GM12878 (cell line): ENCODE data around the gene NOSTRIN. TPM values are rescaled to one million over a fixed set of nuclear protein-coding genes. Genes with fewer than 3 reads are reported as not detected.

Experiments used
- CBX5 ChIP-seq: sonication (generic); IDR thresholded peaks from 2 replicates; pipeline ENCODE4 v1.6.1; 2016; ENCODE audit warnings: low read depth, moderate library complexity, mild to moderate bottlenecking, inconsistent platforms
- CHD2 ChIP-seq: IDR thresholded peaks from 2 replicates; pipeline ENCODE4 v1.6.1; 2011; ENCODE audit warnings: low read depth, low read length, improper control_type of control experiment, borderline replicate concordance
- DPF2 ChIP-seq: fragments of 450-650 bp; IDR thresholded peaks from 2 replicates; pipeline ENCODE4 v1.6.1; 2017; ENCODE audit warnings: mild to moderate bottlenecking
- GABPA ChIP-seq: IDR thresholded peaks from 2 replicates; pipeline ENCODE4 v1.6.1; 2014; ENCODE audit warnings: antibody characterized with exemption, low read depth, mild to moderate bottlenecking, inconsistent platforms
- HDAC2 ChIP-seq: fragments of 200-600 bp; sonication (generic); IDR thresholded peaks from 2 replicates; pipeline ENCODE4 v1.6.1; 2017
- HDGF ChIP-seq: fragments of 450-650 bp; IDR thresholded peaks from 2 replicates; pipeline ENCODE4 v1.6.1; 2016; ENCODE audit warnings: antibody characterized with exemption
- IRF4 ChIP-seq: IDR thresholded peaks from 2 replicates; pipeline ENCODE4 v1.6.1; 2011; ENCODE audit warnings: low read depth, low read length
- LARP7 ChIP-seq: fragments of 450-650 bp; IDR thresholded peaks from 2 replicates; pipeline ENCODE4 v1.6.1; 2017; ENCODE audit warnings: mild to moderate bottlenecking
- PBX3 ChIP-seq: IDR thresholded peaks from 2 replicates; pipeline ENCODE4 v1.6.1; 2011; ENCODE audit warnings: mild to moderate bottlenecking, low read depth, low read length, moderate library complexity; ENCODE audit not compliant: insufficient replicate concordance
- RELB ChIP-seq: fragments of 450-650 bp; IDR thresholded peaks from 2 replicates; pipeline ENCODE4 v1.6.1; 2017; ENCODE audit warnings: low read depth, mild to moderate bottlenecking, moderate library complexity
- REST ChIP-seq: IDR thresholded peaks from 2 replicates; pipeline ENCODE4 v1.6.1; 2012; ENCODE audit warnings: mild to moderate bottlenecking, low read depth, low read length
- RFX5 ChIP-seq: IDR thresholded peaks from 2 replicates; pipeline ENCODE4 v1.6.1; 2011; ENCODE audit warnings: low read depth, low read length, improper control_type of control experiment
- SMAD1 ChIP-seq: fragments of 450-650 bp; IDR thresholded peaks from 2 replicates; pipeline ENCODE4 v1.6.1; 2018; ENCODE audit warnings: mild to moderate bottlenecking, low read depth; ENCODE audit not compliant: partially characterized antibody
- SRF ChIP-seq, 2 experiments: IDR thresholded peaks; 2 replicates each; pipeline ENCODE4 v1.6.1; 2011; ENCODE audit warnings: low read depth in 2 of 2, low read length in 2 of 2, mild to moderate bottlenecking in 1 of 2, moderate library complexity in 1 of 2
- TARDBP ChIP-seq: IDR thresholded peaks from 2 replicates; pipeline ENCODE4 v1.6.1; 2016; ENCODE audit warnings: borderline replicate concordance
- TBL1XR1 ChIP-seq: IDR thresholded peaks from 2 replicates; pipeline ENCODE4 v1.6.1; 2012; ENCODE audit warnings: low read depth, low read length, improper control_type of control experiment
- ZNF622 ChIP-seq: fragments of 450-650 bp; IDR thresholded peaks from 2 replicates; pipeline ENCODE4 v1.6.1; 2017; ENCODE audit warnings: mild to moderate bottlenecking, inconsistent platforms
- polyA plus RNA-seq, 11 experiments: library from polyadenylated mRNA; depleted of rRNA in 4 of 11; unstranded in 6 of 11; stranded (reverse) in 5 of 11; fragments of >200 nt; fragmentation: Nextera tagmentation in 4 of 11; fragmentation: Illumina TruSeq in 1 of 11; extraction: Ambion mirVana in 4 of 11; extraction: Trizol in 1 of 11; gene quantifications; 1 replicate in 1 of 11; 2 replicates in 10 of 11; pipeline versions ENCODE4 v1.2.1 to v1.2.3, GENCODE V29; 2011 to 2016; ENCODE audit warnings: inconsistent platforms in 2 of 11, missing spikeins in 2 of 11, low read depth in 1 of 11
- total RNA-seq, 4 experiments: library from RNA; depleted of rRNA in 3 of 4; stranded (reverse); fragments of >200 nt in 3 of 4; fragmentation: Illumina TruSeq in 1 of 4; extraction: Trizol in 1 of 4; gene quantifications; 2 replicates each; pipeline versions ENCODE4 v1.2.1 to v1.2.3, GENCODE V29; 2013 to 2021
- TF ChIP-seq, protein P1 (sequence below): fragments of 450-650 bp; IDR thresholded peaks from 2 replicates; pipeline ENCODE4 v1.6.1; 2016; ENCODE audit warnings: mild to moderate bottlenecking, moderate library complexity, borderline replicate concordance

NOSTRIN gene
- total and polyA plus RNA-seq, 10 of the 15 experiments (the other 5 are each of a cell fraction or from before 2014, with no cell fraction given), result 0.13 to 0.42 (median 0.37) TPM; not detected in 5

- TF ChIP-seq, protein P1, sequence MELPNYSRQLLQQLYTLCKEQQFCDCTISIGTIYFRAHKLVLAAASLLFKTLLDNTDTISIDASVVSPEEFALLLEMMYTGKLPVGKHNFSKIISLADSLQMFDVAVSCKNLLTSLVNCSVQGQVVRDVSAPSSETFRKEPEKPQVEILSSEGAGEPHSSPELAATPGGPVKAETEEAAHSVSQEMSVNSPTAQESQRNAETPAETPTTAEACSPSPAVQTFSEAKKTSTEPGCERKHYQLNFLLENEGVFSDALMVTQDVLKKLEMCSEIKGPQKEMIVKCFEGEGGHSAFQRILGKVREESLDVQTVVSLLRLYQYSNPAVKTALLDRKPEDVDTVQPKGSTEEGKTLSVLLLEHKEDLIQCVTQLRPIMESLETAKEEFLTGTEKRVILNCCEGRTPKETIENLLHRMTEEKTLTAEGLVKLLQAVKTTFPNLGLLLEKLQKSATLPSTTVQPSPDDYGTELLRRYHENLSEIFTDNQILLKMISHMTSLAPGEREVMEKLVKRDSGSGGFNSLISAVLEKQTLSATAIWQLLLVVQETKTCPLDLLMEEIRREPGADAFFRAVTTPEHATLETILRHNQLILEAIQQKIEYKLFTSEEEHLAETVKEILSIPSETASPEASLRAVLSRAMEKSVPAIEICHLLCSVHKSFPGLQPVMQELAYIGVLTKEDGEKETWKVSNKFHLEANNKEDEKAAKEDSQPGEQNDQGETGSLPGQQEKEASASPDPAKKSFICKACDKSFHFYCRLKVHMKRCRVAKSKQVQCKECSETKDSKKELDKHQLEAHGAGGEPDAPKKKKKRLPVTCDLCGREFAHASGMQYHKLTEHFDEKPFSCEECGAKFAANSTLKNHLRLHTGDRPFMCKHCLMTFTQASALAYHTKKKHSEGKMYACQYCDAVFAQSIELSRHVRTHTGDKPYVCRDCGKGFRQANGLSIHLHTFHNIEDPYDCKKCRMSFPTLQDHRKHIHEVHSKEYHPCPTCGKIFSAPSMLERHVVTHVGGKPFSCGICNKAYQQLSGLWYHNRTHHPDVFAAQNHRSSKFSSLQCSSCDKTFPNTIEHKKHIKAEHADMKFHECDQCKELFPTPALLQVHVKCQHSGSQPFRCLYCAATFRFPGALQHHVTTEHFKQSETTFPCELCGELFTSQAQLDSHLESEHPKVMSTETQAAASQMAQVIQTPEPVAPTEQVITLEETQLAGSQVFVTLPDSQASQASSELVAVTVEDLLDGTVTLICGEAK, result peak; percentile 64; the same call in 1 of the 2 replicates
- TF ChIP-seq RELB (peak; percentile 92), CBX5 (no peak), IRF4 (no peak; the same call in 1 of the 2 replicates), REST (0 out of 2 replicates have a peak, but pooled peaks have one; percentile 10), SRF (IDR thresholded peaks at IDR 0.05; ENCODE audit: low read depth in 2 of 2, low read length in 2 of 2) (no peak), GABPA (peak; percentile 74; the same call in 1 of the 2 replicates), TARDBP (peak; percentile 63; the same call in 1 of the 2 replicates), CHD2 (peak; percentile 98), HDAC2 (peak; percentile 85; the same call in 1 of the 2 replicates), LARP7 (no peak), RFX5 (no peak), DPF2 (no peak), SMAD1 (no peak), TBL1XR1 (no peak), ZNF622 (no peak), HDGF (no peak), PBX3 (no peak)
Measured at GRCh38 chr2:168890006-168890782, 87.8 kb downstream of the NOSTRIN start, which contains the start of gene SPC25 (continued).
